Neural cell (in vitro differentiated cells): ENCODE measurements around the gene ANK2. TPM values are rescaled to one million over a fixed set of nuclear protein-coding genes. Genes with fewer than 3 reads are reported as not detected.

Experiments
- H2AFZ ChIP-seq: fragments of 200-600, 300-800 bp; sonication (generic), shearing (Covaris generic); 2 replicates; pipeline ENCODE4 v1.6.0; 2014; ENCODE audit warnings: low read depth, mild to moderate bottlenecking, antibody characterized with exemption, low read length, moderate library complexity
- H3F3A ChIP-seq: fragments of 200-600 bp; shearing (Covaris generic); 2 replicates; pipeline ENCODE4 v1.6.1; 2016; ENCODE audit warnings: mild to moderate bottlenecking, moderate library complexity, mixed read lengths, antibody characterized with exemption, low read length; ENCODE audit not compliant: insufficient read depth, poor library complexity, severe bottlenecking
- H3K27ac ChIP-seq: fragments of 200-600, 300-800 bp; sonication (generic), shearing (Covaris generic); 2 replicates; pipeline ENCODE4 v1.5.1; 2014; ENCODE audit warnings: mild to moderate bottlenecking, low read length, moderate library complexity
- H3K27me3 ChIP-seq: fragments of 300-800, 200-600 bp; sonication (generic), shearing (Covaris generic); 2 replicates; pipeline ENCODE4 v1.6.0; 2014; ENCODE audit warnings: mild to moderate bottlenecking, low read depth, low read length, moderate library complexity; ENCODE audit not compliant: insufficient read depth
- H3K36me3 ChIP-seq: fragments of 300-800, 200-600 bp; sonication (generic), shearing (Covaris generic); 2 replicates; pipeline ENCODE4 v1.5.1; 2014; ENCODE audit warnings: mild to moderate bottlenecking, antibody characterized with exemption, low read length, moderate library complexity; ENCODE audit not compliant: insufficient read depth
- H3K4me2 ChIP-seq: fragments of 300-800, 200-600 bp; sonication (generic), shearing (Covaris generic); 2 replicates; pipeline ENCODE4 v1.6.0; 2014; ENCODE audit warnings: mild to moderate bottlenecking, low read length
- H3K4me3 ChIP-seq: fragments of 300-800, 200-600 bp; sonication (generic), shearing (Covaris generic); 2 replicates; pipeline ENCODE4 v1.5.1; 2014; ENCODE audit warnings: mild to moderate bottlenecking, low read length, moderate library complexity
- H3K79me2 ChIP-seq: fragments of 200-600 bp; shearing (Covaris generic); replicated peaks from 2 replicates; pipeline ENCODE4 v1.6.0; 2014; ENCODE audit warnings: mild to moderate bottlenecking, low read length, moderate library complexity; ENCODE audit not compliant: insufficient read depth
- H3K9ac ChIP-seq: fragments of 300-800, 200-600 bp; sonication (generic), shearing (Covaris generic); 2 replicates; pipeline ENCODE4 v1.6.1; 2016; ENCODE audit warnings: mild to moderate bottlenecking, low read length, mixed read lengths
- H3K9me2 ChIP-seq: fragments of 200-600 bp; shearing (Covaris generic); 2 replicates; pipeline ENCODE4 v1.6.1; 2016; ENCODE audit warnings: mild to moderate bottlenecking, low read length, mixed read lengths; ENCODE audit not compliant: insufficient read depth
- H3K9me3 ChIP-seq: fragments of 200-600, 300-800 bp; sonication (generic), shearing (Covaris generic); 2 replicates; pipeline ENCODE4 v1.6.1; 2016; ENCODE audit warnings: mild to moderate bottlenecking, mixed run types, low read length, moderate library complexity, mixed read lengths
- H4K20me1 ChIP-seq: fragments of 200-600 bp; shearing (Covaris generic); 2 replicates; pipeline ENCODE4 v1.6.1; 2016; ENCODE audit warnings: mild to moderate bottlenecking, mixed run types; ENCODE audit not compliant: insufficient read depth
- EP300 ChIP-seq: fragments of 450-650 bp; conservative IDR thresholded peaks from 2 replicates; pipeline ENCODE4 v1.6.1; 2014; ENCODE audit warnings: antibody characterized with exemption, mild to moderate bottlenecking, moderate library complexity; ENCODE audit not compliant: poor library complexity, severe bottlenecking
- EZH2 ChIP-seq: fragments of 200-600, 300-800 bp; shearing (Covaris generic), sonication (generic); IDR thresholded peaks from 2 replicates; pipeline ENCODE4 v1.6.1; 2014; ENCODE audit warnings: antibody characterized with exemption, low read length, borderline replicate concordance, mild to moderate bottlenecking; ENCODE audit not compliant: insufficient read depth, poor library complexity, severe bottlenecking
- MXI1 ChIP-seq: fragments of 450-650 bp; conservative IDR thresholded peaks from 2 replicates; pipeline ENCODE4 v1.6.1; 2014; ENCODE audit warnings: antibody characterized with exemption, mild to moderate bottlenecking; ENCODE audit not compliant: poor library complexity, severe bottlenecking
- POLR2AphosphoS5 ChIP-seq: IDR thresholded peaks from 2 replicates; pipeline ENCODE4 v1.6.1; 2012
- RAD21 ChIP-seq: fragments of 450-650 bp; conservative IDR thresholded peaks from 2 replicates; pipeline ENCODE4 v1.6.1; 2014; ENCODE audit warnings: antibody characterized with exemption, mild to moderate bottlenecking, moderate library complexity
- REST ChIP-seq: IDR thresholded peaks from 2 replicates; pipeline ENCODE4 v1.6.1; 2012; ENCODE audit warnings: borderline replicate concordance
- SMC3 ChIP-seq: fragments of 450-650 bp; conservative IDR thresholded peaks from 2 replicates; pipeline ENCODE4 v1.6.1; 2014; ENCODE audit warnings: antibody characterized with exemption, mild to moderate bottlenecking, moderate library complexity; ENCODE audit not compliant: poor library complexity
- TAF1 ChIP-seq: IDR thresholded peaks from 2 replicates; pipeline ENCODE4 v1.6.1; 2012; ENCODE audit warnings: low read depth
- polyA plus RNA-seq: library from polyadenylated mRNA; depleted of rRNA; stranded (reverse); fragments of >200 nt; gene quantifications from 2 replicates; pipeline ENCODE4 v1.2.3, GENCODE V29; 2014
- TF ChIP-seq, protein P1 (sequence below): fragments of 450-650 bp; IDR thresholded peaks from 2 replicates; pipeline ENCODE4 v1.5.1; 2014; ENCODE audit warnings: antibody characterized with exemption, mild to moderate bottlenecking, moderate library complexity; ENCODE audit not compliant: poor library complexity, severe bottlenecking

The ANK2 gene
- polyA plus RNA-seq, 1 donor from 2014 or later: 52.0 TPM

GRCh38 chr4:113316879-113317278 is 267.4 kb downstream of the ANK2 start:
- no peaks in the 10 kb centered on the region for H3F3A ChIP-seq
- H3K27me3 ChIP-seq: no peaks in the 10 kb centered on the region
- no peaks in the 10 kb centered on the region for H3K9me2 ChIP-seq
- H2AFZ ChIP-seq: no peak overlapping the region
- no peaks in the 10 kb centered on the region for H3K9me3 ChIP-seq
- no peaks in the 10 kb centered on the region for H4K20me1 ChIP-seq
- TF ChIP-seq, protein P1, sequence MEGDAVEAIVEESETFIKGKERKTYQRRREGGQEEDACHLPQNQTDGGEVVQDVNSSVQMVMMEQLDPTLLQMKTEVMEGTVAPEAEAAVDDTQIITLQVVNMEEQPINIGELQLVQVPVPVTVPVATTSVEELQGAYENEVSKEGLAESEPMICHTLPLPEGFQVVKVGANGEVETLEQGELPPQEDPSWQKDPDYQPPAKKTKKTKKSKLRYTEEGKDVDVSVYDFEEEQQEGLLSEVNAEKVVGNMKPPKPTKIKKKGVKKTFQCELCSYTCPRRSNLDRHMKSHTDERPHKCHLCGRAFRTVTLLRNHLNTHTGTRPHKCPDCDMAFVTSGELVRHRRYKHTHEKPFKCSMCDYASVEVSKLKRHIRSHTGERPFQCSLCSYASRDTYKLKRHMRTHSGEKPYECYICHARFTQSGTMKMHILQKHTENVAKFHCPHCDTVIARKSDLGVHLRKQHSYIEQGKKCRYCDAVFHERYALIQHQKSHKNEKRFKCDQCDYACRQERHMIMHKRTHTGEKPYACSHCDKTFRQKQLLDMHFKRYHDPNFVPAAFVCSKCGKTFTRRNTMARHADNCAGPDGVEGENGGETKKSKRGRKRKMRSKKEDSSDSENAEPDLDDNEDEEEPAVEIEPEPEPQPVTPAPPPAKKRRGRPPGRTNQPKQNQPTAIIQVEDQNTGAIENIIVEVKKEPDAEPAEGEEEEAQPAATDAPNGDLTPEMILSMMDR: no peak
- TF ChIP-seq MXI1 (peak; percentile 26), TAF1 (no peak), EZH2 (no peak), EP300 (no peak)
- no peak overlapping the region for H3K4me3 ChIP-seq
- H3K79me2 ChIP-seq: no peaks in the 10 kb centered on the region
- H3K4me2 ChIP-seq: peak overlapping the region; percentile 11
- no peaks in the 10 kb centered on the region for H3K36me3 ChIP-seq
- H3K27ac ChIP-seq: no peak overlapping the region
- H3K9ac ChIP-seq: no peak overlapping the region

GRCh38 chr4:113317523-113317922 is 268.1 kb downstream of the ANK2 start:
- Histone ChIP-seq H2AFZ (no peak overlapping the region), H3K9ac (no peak overlapping the region), H3K4me3 (no peak overlapping the region), H3F3A (no peaks in the 10 kb centered on the region), H3K9me3 (no peaks in the 10 kb centered on the region), H3K27ac (no peak overlapping the region), H4K20me1 (no peaks in the 10 kb centered on the region), H3K27me3 (no peaks in the 10 kb centered on the region), H3K9me2 (no peaks in the 10 kb centered on the region), H3K4me2 (no peak overlapping the region), H3K79me2 (no peaks in the 10 kb centered on the region), H3K36me3 (no peaks in the 10 kb centered on the region)
- no peak for TF ChIP-seq SMC3
- TF ChIP-seq, protein P1: no peak
- no peak for TF ChIP-seq MXI1

DNA sequence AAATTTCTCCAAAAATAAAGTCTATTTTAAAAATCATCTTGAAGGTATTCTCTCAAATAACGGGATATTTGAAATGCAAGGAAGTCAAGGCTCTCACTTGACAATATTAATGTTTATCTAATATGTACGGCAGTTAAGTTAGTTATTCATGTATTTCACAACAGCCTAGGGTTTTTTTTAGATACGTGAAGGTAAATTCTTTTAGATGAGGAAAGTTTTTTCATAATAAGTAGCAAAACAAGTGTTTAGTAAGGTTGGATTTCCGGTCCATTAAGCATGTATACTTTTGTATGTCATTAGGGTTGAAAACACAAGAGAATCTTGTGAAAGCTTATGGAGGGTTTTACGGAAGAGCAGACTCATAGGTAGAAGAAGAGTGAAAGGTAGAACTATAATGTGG is 273.3 kb downstream of the ANK2 start:
- H3K4me2 ChIP-seq: no peak overlapping the region
- no peaks in the 10 kb centered on the region for H3K36me3 ChIP-seq
- no peaks in the 10 kb centered on the region for H4K20me1 ChIP-seq
- no peak overlapping the region for H3K9ac ChIP-seq
- H3K9me3 ChIP-seq: no peaks in the 10 kb centered on the region
- TF ChIP-seq MXI1: no peak
- no peak for TF ChIP-seq TAF1
- TF ChIP-seq RAD21: no peak
- no peak for TF ChIP-seq POLR2AphosphoS5
- no peak for TF ChIP-seq SMC3
- TF ChIP-seq, protein P1: no peak
- no peak for TF ChIP-seq EP300
- no peak for TF ChIP-seq EZH2
- TF ChIP-seq REST: no peak
- H3F3A ChIP-seq: no peaks in the 10 kb centered on the region
- H3K27me3 ChIP-seq: no peaks in the 10 kb centered on the region
- H2AFZ ChIP-seq: no peak overlapping the region
- no peaks in the 10 kb centered on the region for H3K79me2 ChIP-seq
- H3K4me3 ChIP-seq: no peak overlapping the region
- no peaks in the 10 kb centered on the region for H3K9me2 ChIP-seq
- no peak overlapping the region for H3K27ac ChIP-seq
